ENCODE measurements around the gene NOB1. TPM values are rescaled to one million over a fixed set of nuclear protein-coding genes. Genes with fewer than 3 reads are reported as not detected.
"Not testable (repeated sequence)": the region's sequence is repeated elsewhere in the genome, so short reads cannot be mapped to it uniquely, and the experiment has no call there.

NOB1 gene
- total RNA-seq, result 10 to 100 TPM; 60.6 to 62.5 TPM

- DNase-seq, result peak; percentile 97
- ChIA-PET CTCF (interaction anchor here (0.7 to 4.0 kb wide), 31 partner anchors 9 to 414 kb away, joined by 3 to 87 read pairs (median 5); partner anchors contain the start of genes CYB5B and NQO1), POLR2A (interaction anchor here (0.7 to 3.4 kb wide), 22 partner anchors 8 to 426 kb away, joined by 3 to 84 read pairs (median 6); partner anchors contain the start of genes COG8, NQO1 and WWP2)
- Mint-ChIP-seq H3K4me1 (peaks cover 35% of the 10 kb centered on the region), H3K9me3 (no peaks in the 10 kb centered on the region), H3K27me3 (no peaks in the 10 kb centered on the region), H3K27ac (peak within 1 kb of the TSS; percentile 92), H3K4me3 (peak within 1 kb of the TSS; percentile 100), H3K36me3 (ENCODE audit: low read depth) (peaks cover 28% of the 10 kb centered on the region)
Observed at GRCh38 chr16:69754469-69755310, at the start of gene NOB1. NOB1 (minus strand) TSS chr16:69754926; CDS start chr16:69754910, 16 bp downstream.

GRCh38 chr16:69804297-69804696, 49.6 kb upstream of the NOB1 start:
- H3K27ac Mint-ChIP-seq, result no peak overlapping the region
- no peaks in the 10 kb centered on the region for H3K9me3 Mint-ChIP-seq
- H3K36me3 Mint-ChIP-seq (ENCODE audit: low read depth), result peaks cover 27% of the 10 kb centered on the region
- CTCF ChIA-PET, result no interaction called here
- no peak overlapping the region for H3K4me3 Mint-ChIP-seq
- no peaks in the 10 kb centered on the region for H3K27me3 Mint-ChIP-seq
- POLR2A ChIA-PET, result no interaction called here
- H3K4me1 Mint-ChIP-seq, result no peaks in the 10 kb centered on the region
- no peak for DNase-seq

GRCh38 chr16:69799611-69800031, 44.9 kb upstream of the NOB1 start:
- no peak overlapping the region for H3K4me3 Mint-ChIP-seq
- POLR2A ChIA-PET, result no interaction called here
- peaks cover 17% of the 10 kb centered on the region for H3K36me3 Mint-ChIP-seq (ENCODE audit: low read depth)
- no peaks in the 10 kb centered on the region for H3K27me3 Mint-ChIP-seq
- CTCF ChIA-PET, result no interaction called here
- no peaks in the 10 kb centered on the region for H3K9me3 Mint-ChIP-seq
- H3K27ac Mint-ChIP-seq, result no peak overlapping the region
- H3K4me1 Mint-ChIP-seq, result no peaks in the 10 kb centered on the region
- DNase-seq, result no peak

- ChIA-PET POLR2A (no interaction called here), CTCF (interaction anchor here (0.6 kb wide), 1 partner anchor 349 kb away, joined by 5 read pairs; no protein-coding TSS in a partner anchor)
- Mint-ChIP-seq H3K4me1 (no peaks in the 10 kb centered on the region), H3K27me3 (no peaks in the 10 kb centered on the region), H3K9me3 (no peaks in the 10 kb centered on the region), H3K27ac (no peak overlapping the region), H3K4me3 (no peak overlapping the region), H3K36me3 (ENCODE audit: low read depth) (peaks cover 15% of the 10 kb centered on the region)
- DNase-seq, result no peak
Observed at GRCh38 chr16:69798466-69798865, 43.7 kb upstream of the NOB1 start.

- Mint-ChIP-seq H3K36me3 (ENCODE audit: low read depth) (peaks cover 11% of the 10 kb centered on the region), H3K27ac (no peak overlapping the region), H3K4me1 (no peaks in the 10 kb centered on the region), H3K4me3 (no peak overlapping the region), H3K9me3 (no peaks in the 10 kb centered on the region), H3K27me3 (no peaks in the 10 kb centered on the region)
- POLR2A ChIA-PET, result no interaction called here
- DNase-seq, result peak; percentile 19
- CTCF ChIA-PET, result interaction anchor here (1.0 to 4.4 kb wide), 8 partner anchors 10 to 134 kb away, joined by 3 to 30 read pairs (median 3); partner anchors contain the start of gene NOB1
Observed at GRCh38 chr16:69796285-69797118, 41.8 kb upstream of the NOB1 start.

DNA sequence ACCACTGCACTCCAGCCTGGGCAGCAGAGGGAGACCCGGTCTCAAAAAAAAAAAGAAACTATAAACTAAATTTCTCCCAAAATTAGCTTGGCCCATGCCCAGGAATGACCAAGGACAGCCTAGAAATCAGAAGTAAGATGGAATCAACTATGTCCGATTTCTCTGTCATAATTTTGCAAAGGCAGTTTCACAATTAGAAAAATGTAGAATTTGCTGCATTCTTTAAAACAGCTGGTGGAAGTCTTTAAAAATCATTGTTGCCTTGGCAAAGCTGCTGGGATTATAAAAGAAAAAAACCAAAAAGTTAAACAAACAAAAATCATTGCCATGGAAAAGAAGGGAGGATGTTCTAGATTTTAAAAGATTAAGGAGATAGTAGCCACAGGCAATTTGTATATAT, 39.8 kb upstream of the NOB1 start:
- Mint-ChIP-seq H3K27ac (no peak overlapping the region), H3K9me3 (no peaks in the 10 kb centered on the region), H3K4me3 (no peak overlapping the region), H3K36me3 (ENCODE audit: low read depth) (peaks cover 10% of the 10 kb centered on the region), H3K27me3 (no peaks in the 10 kb centered on the region), H3K4me1 (no peaks in the 10 kb centered on the region)
- ChIA-PET POLR2A (interaction anchor here (1.4 kb wide), 1 partner anchor 32 kb away, joined by 4 read pairs; no protein-coding TSS in a partner anchor), CTCF (interaction anchor here (3.6 to 4.4 kb wide), 2 partner anchors 9 to 136 kb away, joined by 20 to 30 read pairs; no protein-coding TSS in a partner anchor)
- no peak for DNase-seq

DNA sequence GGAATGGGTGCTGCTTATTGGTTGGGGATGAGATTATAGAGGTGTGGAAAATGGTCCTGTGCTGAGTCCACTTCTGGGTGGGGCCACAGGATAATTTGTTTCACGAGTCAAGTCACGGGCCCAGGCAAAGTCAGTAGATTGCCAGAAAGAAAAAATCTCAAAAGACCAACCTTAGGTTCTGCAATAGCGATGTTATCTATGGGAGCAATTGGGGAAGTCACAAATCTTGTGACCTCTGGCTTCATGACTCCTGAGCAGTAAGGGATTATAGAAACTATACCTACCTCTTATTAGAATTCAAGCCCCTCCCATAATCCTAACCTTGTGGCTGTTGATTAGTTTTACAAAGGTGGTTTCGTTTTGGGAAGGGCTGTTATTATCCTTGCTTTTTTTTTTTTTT, 38.8 kb upstream of the NOB1 start:
- CTCF ChIA-PET, result interaction anchor here (4.4 kb wide), 1 partner anchor 136 kb away, joined by 30 read pairs; no protein-coding TSS in a partner anchor
- no peak for DNase-seq
- no peak overlapping the region for H3K27ac Mint-ChIP-seq

DNA sequence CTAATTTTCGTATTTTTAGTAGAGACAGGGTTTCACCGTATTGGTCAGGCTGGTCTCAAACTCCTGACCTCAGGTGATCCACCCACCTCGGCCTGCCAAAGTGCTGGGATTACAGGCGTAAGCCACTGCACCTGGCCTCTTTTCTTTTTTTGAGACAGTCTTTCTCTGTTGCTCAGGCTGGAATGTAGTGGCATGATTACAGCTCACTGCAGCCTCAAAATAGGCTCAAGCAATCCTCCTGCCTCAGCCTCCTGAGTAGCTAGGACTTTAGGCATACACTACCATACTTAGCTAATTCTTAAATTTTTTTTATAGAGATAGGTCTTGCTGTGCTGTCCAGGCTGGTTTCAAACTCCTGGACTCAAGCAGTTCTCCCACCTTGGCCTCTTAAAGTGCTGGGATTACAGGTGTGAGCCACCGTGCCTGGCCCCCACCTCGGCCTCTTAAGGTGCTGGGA, 36.7 kb upstream of the NOB1 start:
- H3K9me3 Mint-ChIP-seq, H3K27me3 Mint-ChIP-seq, H3K4me3 Mint-ChIP-seq, DNase-seq, H3K27ac Mint-ChIP-seq, H3K4me1 Mint-ChIP-seq: not testable (repeated sequence)
- ChIA-PET POLR2A (interaction anchor here (1.5 kb wide), 1 partner anchor 29 kb away, joined by 3 read pairs; the partner anchor contains the start of gene WWP2), CTCF (interaction anchor here (0.6 kb wide), 1 partner anchor 816 kb away, joined by 3 read pairs; no protein-coding TSS in a partner anchor)
- H3K36me3 Mint-ChIP-seq (ENCODE audit: low read depth), result peaks cover 23% of the 10 kb centered on the region

More for the DNA sequence above, 38.8 kb upstream of the NOB1 start:
- H3K9me3 Mint-ChIP-seq, result no peaks in the 10 kb centered on the region
- no peaks in the 10 kb centered on the region for H3K4me1 Mint-ChIP-seq
- no peak overlapping the region for H3K4me3 Mint-ChIP-seq
- peaks cover 10% of the 10 kb centered on the region for H3K36me3 Mint-ChIP-seq (ENCODE audit: low read depth)
- H3K27me3 Mint-ChIP-seq, result no peaks in the 10 kb centered on the region
- POLR2A ChIA-PET, result interaction anchor here (1.4 kb wide), 1 partner anchor 31 kb away, joined by 4 read pairs; no protein-coding TSS in a partner anchor

DNA sequence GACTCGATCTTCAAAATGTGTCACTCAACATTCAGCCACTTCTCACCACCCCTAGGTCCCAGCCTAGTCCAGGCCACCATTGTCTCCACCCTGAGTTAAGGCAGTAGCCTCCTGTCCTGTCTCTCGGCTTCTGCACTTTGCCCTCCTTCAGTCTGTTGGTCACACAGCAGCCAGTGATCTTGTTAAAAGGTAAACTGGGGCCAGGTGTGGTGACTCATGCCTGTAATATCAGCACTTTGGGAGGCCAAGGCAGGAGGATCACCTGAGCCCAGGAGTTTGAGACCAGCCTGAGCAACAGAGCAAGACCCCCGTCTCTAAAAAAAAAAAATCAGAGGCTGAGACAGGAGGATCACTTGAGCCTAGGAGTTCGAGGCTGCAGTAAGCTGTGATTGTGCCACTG, 33.2 kb upstream of the NOB1 start:
- Mint-ChIP-seq H3K36me3 (ENCODE audit: low read depth) (peaks cover 32% of the 10 kb centered on the region), H3K4me3 (no peak overlapping the region), H3K27me3 (no peaks in the 10 kb centered on the region), H3K9me3 (no peaks in the 10 kb centered on the region), H3K4me1 (no peaks in the 10 kb centered on the region), H3K27ac (no peak overlapping the region)
- ChIA-PET POLR2A (no interaction called here), CTCF (interaction anchor here (5.7 kb wide), 1 partner anchor 8 kb away, joined by 20 read pairs; no protein-coding TSS in a partner anchor)
- no peak for DNase-seq

DNA sequence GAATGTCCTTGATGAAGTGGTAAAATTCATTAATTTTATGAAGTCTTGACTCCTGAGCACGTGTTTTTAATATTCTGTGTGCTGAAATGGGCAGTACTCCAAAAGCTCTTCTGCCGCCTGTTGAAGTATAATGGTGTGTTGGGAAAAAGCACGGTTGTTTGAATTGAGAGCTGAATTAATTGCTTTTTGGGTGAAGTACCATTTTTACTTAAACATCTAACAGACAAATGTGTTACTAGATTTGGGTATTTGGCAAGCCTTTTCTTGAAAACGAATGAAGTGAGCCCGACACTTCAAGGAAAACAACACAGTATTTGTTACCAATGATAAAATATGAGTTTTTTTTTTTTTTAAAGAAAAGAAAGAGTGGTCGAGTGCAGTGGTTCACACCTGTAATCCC, 29.9 kb upstream of the NOB1 start:
- DNase-seq, result no peak
- Mint-ChIP-seq H3K9me3 (no peaks in the 10 kb centered on the region), H3K4me1 (peaks cover 4% of the 10 kb centered on the region), H3K27me3 (no peaks in the 10 kb centered on the region), H3K36me3 (ENCODE audit: low read depth) (peaks cover 43% of the 10 kb centered on the region), H3K4me3 (no peak overlapping the region), H3K27ac (no peak overlapping the region)
- CTCF ChIA-PET, result interaction anchor here (1.3 to 5.7 kb wide), 2 partner anchors 11 to 12 kb away, joined by 3 to 20 read pairs; no protein-coding TSS in a partner anchor
- POLR2A ChIA-PET, result interaction anchor here (0.6 to 1.1 kb wide), 2 partner anchors 11 to 22 kb away, joined by 3 to 6 read pairs; no protein-coding TSS in a partner anchor

DNA sequence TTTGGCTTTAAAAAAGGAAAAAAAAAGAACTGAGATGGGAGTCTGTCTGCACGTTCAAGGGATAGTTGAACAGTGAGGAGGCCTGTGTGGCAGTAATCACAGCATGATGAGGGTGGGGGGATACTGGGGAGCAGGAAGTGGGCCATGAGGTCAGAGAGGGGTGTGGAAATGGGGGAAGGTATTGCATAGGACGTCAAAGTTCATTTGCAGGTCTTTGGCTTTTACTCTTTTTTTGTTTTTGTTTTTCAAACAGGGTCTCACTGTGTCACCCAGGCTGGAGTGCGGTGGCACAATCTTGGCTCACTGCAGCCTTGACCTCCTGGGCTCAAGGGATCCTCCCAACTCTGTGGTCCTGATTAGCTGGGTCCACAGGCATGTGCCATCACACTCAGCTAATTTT, 26.4 kb upstream of the NOB1 start:
- H3K9me3 Mint-ChIP-seq, result peaks cover 2% of the 10 kb centered on the region
- H3K4me1 Mint-ChIP-seq, result peaks cover 4% of the 10 kb centered on the region
- no peaks in the 10 kb centered on the region for H3K27me3 Mint-ChIP-seq
- H3K27ac Mint-ChIP-seq, result no peak overlapping the region
- POLR2A ChIA-PET, result no interaction called here
- CTCF ChIA-PET, result no interaction called here
- no peak for DNase-seq
- H3K36me3 Mint-ChIP-seq (ENCODE audit: low read depth), result peaks cover 34% of the 10 kb centered on the region
- H3K4me3 Mint-ChIP-seq, result no peak overlapping the region

DNA sequence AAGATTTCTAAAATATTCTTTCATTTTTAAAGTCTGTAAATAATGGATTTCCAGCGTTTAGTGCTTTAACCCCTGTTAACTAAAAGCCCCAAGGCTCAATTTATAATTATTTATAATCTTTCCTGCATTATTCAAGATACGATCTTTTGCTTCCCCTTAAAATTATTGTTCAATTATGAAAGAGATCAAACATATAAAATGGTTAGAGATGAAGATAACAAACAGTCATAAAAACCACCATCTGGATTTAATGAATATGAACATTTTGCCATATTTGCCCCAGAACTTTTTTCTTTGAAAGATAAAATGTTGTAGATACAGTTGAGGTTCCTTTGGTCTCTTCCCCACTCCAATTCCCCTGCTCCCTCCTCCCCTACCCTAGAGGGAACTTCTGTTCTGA, 25.0 kb upstream of the NOB1 start:
- ChIA-PET CTCF (no interaction called here), POLR2A (no interaction called here)
- Mint-ChIP-seq H3K27ac (no peak overlapping the region), H3K27me3 (no peaks in the 10 kb centered on the region), H3K4me1 (peaks cover 15% of the 10 kb centered on the region), H3K4me3 (no peak overlapping the region), H3K36me3 (ENCODE audit: low read depth) (peaks cover 46% of the 10 kb centered on the region), H3K9me3 (peaks cover 13% of the 10 kb centered on the region)
- no peak for DNase-seq

All from activated CD4-positive, alpha-beta memory T cell treated with anti-CD3 and anti-CD28 coated beads, Interleukin-2, amount 10 ng/mL, durations not matched to agents 7 days and 5 days (primary cell).